HepG2 (cell line): ENCODE data around the gene TAS2R38. TPM values are rescaled to one million over a fixed set of nuclear protein-coding genes. Genes with fewer than 3 reads are reported as not detected.

Source experiments
- ATAC-seq: fragments of 200-7000 bp; cut with Tn5 transposase; 3 replicates; pipeline ENCODE4 v1.9.1; 2020; ENCODE audit warnings: mild to moderate bottlenecking, moderate library complexity
- BruUV-seq: library from RNA; stranded (reverse); fragments of 400-500 nt; replicated peaks from 2 replicates; lab custom pipeline; 2021; lab: Mats Ljungman, UMichigan
- CTCF ChIA-PET: fragments of 300-600 bp; formaldehyde crosslinking; extraction: SDS; loops from one replicate; lab custom pipeline; 2021; ENCODE audit warnings: low total read pairs, inconsistent platforms, low intra/inter-chr PET ratio; lab: Yijun Ruan, JAX
- POLR2A ChIA-PET: fragments of 350-600 bp; sonication (Branson Sonifier 250); formaldehyde crosslinking; loops from one replicate; lab custom pipeline; 2020; ENCODE audit warnings: antibody characterized with exemption, inconsistent platforms; lab: Yijun Ruan, JAX
- DNase-seq: peaks from one replicate; pipeline ENCODE4 v3.0.0-alpha.2; 2015; ENCODE audit warnings: low spot score
- FAIRE-seq: peaks from 3 replicates; lab custom pipeline; 2011; peaks lifted over from hg19 to GRCh38; lab: Jason Lieb, UNC
- H2AFZ ChIP-seq: one replicate; pipeline ENCODE4 v1.6.1; 2011; ENCODE audit warnings: low read length, inconsistent platforms
- H3K27ac ChIP-seq: fragments of 300-600 bp; 3 replicates; pipeline ENCODE4 v1.8.0; 2011; ENCODE audit warnings: mixed run types, mild to moderate bottlenecking, mixed read lengths, low read length, inconsistent platforms; ENCODE audit not compliant: insufficient read depth; ENCODE audit errors: extremely low read length
- H3K27me3 ChIP-seq, 2 experiments: fragments of 200-600 bp in 1 of 2; 2 replicates in 1 of 2; 3 replicates in 1 of 2; pipeline versions ENCODE4 v1.6.0 to v1.8.0; 2011; ENCODE audit warnings: low read length in 2 of 2, mild to moderate bottlenecking in 2 of 2, moderate library complexity in 2 of 2, inconsistent platforms in 1 of 2; ENCODE audit not compliant: insufficient read depth in 2 of 2, control insufficient read depth in 1 of 2
- H3K36me3 ChIP-seq, 2 experiments: fragments of 200-600 bp in 1 of 2; replicated peaks in 1 of 2; 2 replicates in 1 of 2; 3 replicates in 1 of 2; pipeline versions ENCODE4 v1.5.1 to v1.8.0; 2011; ENCODE audit warnings: low read length in 2 of 2, inconsistent platforms in 1 of 2; ENCODE audit not compliant: insufficient read depth in 2 of 2, control insufficient read depth in 1 of 2
- H3K4me1 ChIP-seq: 2 replicates; pipeline ENCODE4 v1.5.1; 2012; ENCODE audit warnings: low read length, inconsistent platforms; ENCODE audit not compliant: insufficient read depth
- H3K4me2 ChIP-seq: 2 replicates; pipeline ENCODE4 v1.6.0; 2011; ENCODE audit warnings: low read depth, low read length, inconsistent platforms
- H3K4me3 ChIP-seq, 3 experiments: fragments of 200-600 bp in 1 of 3; sonication (generic), shearing (Covaris generic) in 1 of 3; replicated peaks in 1 of 3; 2 replicates each; pipeline ENCODE4 v1.5.1; 2011 to 2016; ENCODE audit warnings: low read length in 3 of 3, inconsistent platforms in 2 of 3, low read depth in 2 of 3, mild to moderate bottlenecking in 2 of 3, control low read depth in 1 of 3, mixed read lengths in 1 of 3; ENCODE audit not compliant: insufficient read depth in 1 of 3
- H3K79me2 ChIP-seq: one replicate; pipeline ENCODE4 v1.6.1; 2011; ENCODE audit warnings: low read length, inconsistent platforms; ENCODE audit not compliant: insufficient read depth
- H3K9ac ChIP-seq: 2 replicates; pipeline ENCODE4 v1.6.0; 2011; ENCODE audit warnings: mild to moderate bottlenecking, low read depth, low read length, inconsistent platforms; ENCODE audit not compliant: insufficient read depth
- H3K9me3 ChIP-seq: 2 replicates; pipeline ENCODE4 v1.5.1; 2012; ENCODE audit warnings: mild to moderate bottlenecking, low read length
- H4K20me1 ChIP-seq: 2 replicates; pipeline ENCODE4 v1.6.0; 2011; ENCODE audit warnings: inconsistent platforms, mild to moderate bottlenecking, low read length, moderate library complexity; ENCODE audit not compliant: insufficient read depth
- U2AF2 ChIP-seq: fragments of 200-400 bp; formaldehyde crosslinking; IDR thresholded peaks from 2 replicates; pipeline ENCODE4 v1.6.1; 2017; ENCODE audit warnings: low read depth, mild to moderate bottlenecking, low read length
- ZNF784 ChIP-seq: sonication (generic); formaldehyde crosslinking; IDR thresholded peaks from 2 replicates; pipeline ENCODE4 v1.5.1; 2020; ENCODE audit warnings: missing genetic modification reagents, mild to moderate bottlenecking, borderline replicate concordance
- ZSCAN5A ChIP-seq: sonication (generic); formaldehyde crosslinking; IDR thresholded peaks from 2 replicates; pipeline ENCODE4 v1.8.0; 2022; ENCODE audit warnings: mild to moderate bottlenecking, missing genetic modification reagents, borderline replicate concordance
- WGBS: methylation state at CpG from one replicate; pipeline ENCODE4 v1.1.6; 2017; ENCODE audit warnings: low lambda C conversion rate; 5-methylcytosine and 5-hydroxymethylcytosine counted together
- in situ Hi-C: cut with HindIII; loops from 2 replicates; pipeline ENCODE4 v1.10.0; 2017; ENCODE audit warnings: low pct_unique_long_range_greater_than_20kb; ENCODE audit not compliant: extremely low pct_ligation_motif_present
- intact Hi-C: fragments of 100-400 bp; cut with micrococcal nuclease; formaldehyde crosslinking; loops from one replicate; pipeline ENCODE4 v1.10.0; 2022; ENCODE audit not compliant: unreplicated experiment
- polyA plus RNA-seq, 8 experiments: library from polyadenylated mRNA; depleted of rRNA in 3 of 8; stranded (reverse) in 7 of 8; unstranded in 1 of 8; fragments of >200 nt; fragmentation: Illumina TruSeq in 4 of 8; extraction: Trizol in 4 of 8; gene quantifications; 2 replicates each; pipeline versions ENCODE4 v1.2.1 to v1.2.3, GENCODE V29; 2011 to 2016; ENCODE audit warnings: low read depth in 4 of 8, missing spikeins in 1 of 8, mixed read lengths in 1 of 8; ENCODE audit not compliant: insufficient read depth in 1 of 8
- total RNA-seq, 5 experiments: library from RNA; depleted of rRNA; stranded (reverse); fragments of >200 nt; fragmentation: Illumina TruSeq; extraction: Trizol; gene quantifications; 2 replicates each; pipeline ENCODE4 v1.2.3, GENCODE V29; 2016; ENCODE audit warnings: low read depth in 1 of 5

TAS2R38 gene
- total and polyA plus RNA-seq, 2 of the 13 experiments (the other 11 are each of a cell fraction or from before 2014, with no cell fraction given) = not detected

- TF ChIP-seq ZSCAN5A (CRISPR knock-in tag) = no peak
These were observed 39.4 kb upstream of the TAS2R38 start (continued) for GRCh38 chr7:142012825-142013511.

GRCh38 chr7:142010952-142011548, 37.5 kb upstream of the TAS2R38 start:
- Histone ChIP-seq H2AFZ (no peak overlapping the region), H3K4me1 (no peaks in the 10 kb centered on the region), H3K79me2 (no peaks in the 10 kb centered on the region), H3K27ac (no peak overlapping the region), H4K20me1 (no peaks in the 10 kb centered on the region), H3K4me2 (no peak overlapping the region)
- ATAC-seq (no peak), DNase-seq (no peak)
- BruUV-seq = no TSS peak
- POLR2A ChIA-PET = no interaction called here
- TF ChIP-seq ZNF784 (CRISPR knock-in tag) = no peak
- TF ChIP-seq U2AF2 = no peak
- TF ChIP-seq, all 625 proteins: peak for 0
- intact Hi-C loops = no loop called here
- no peaks in the 10 kb centered on the region for H3K9me3 ChIP-seq
- no peaks in the 10 kb centered on the region for H3K27me3 ChIP-seq
- in situ Hi-C loops = no loop called here
- no peaks in the 10 kb centered on the region for H3K36me3 ChIP-seq
- FAIRE-seq = no peak
- no peak overlapping the region for H3K9ac ChIP-seq
- WGBS = 18% methylated on average over 3 of the region's 3 CpGs
- no peak overlapping the region for H3K4me3 ChIP-seq
- CTCF ChIA-PET = no interaction called here
